ENCODE data around the gene TXNL4B.
A peak's percentile ranks its signal among the peaks of the same experiment; 100 is the strongest.
"Not testable (repeated sequence)": the region's sequence is repeated elsewhere in the genome, so short reads cannot be mapped to it uniquely, and the experiment has no call there.

TXNL4B gene

GRCh38 chr16:72073560-72074230 is 19.7 kb downstream of the TXNL4B start:
- DNase-seq (ENCODE audit: low spot score): no peak

DNA sequence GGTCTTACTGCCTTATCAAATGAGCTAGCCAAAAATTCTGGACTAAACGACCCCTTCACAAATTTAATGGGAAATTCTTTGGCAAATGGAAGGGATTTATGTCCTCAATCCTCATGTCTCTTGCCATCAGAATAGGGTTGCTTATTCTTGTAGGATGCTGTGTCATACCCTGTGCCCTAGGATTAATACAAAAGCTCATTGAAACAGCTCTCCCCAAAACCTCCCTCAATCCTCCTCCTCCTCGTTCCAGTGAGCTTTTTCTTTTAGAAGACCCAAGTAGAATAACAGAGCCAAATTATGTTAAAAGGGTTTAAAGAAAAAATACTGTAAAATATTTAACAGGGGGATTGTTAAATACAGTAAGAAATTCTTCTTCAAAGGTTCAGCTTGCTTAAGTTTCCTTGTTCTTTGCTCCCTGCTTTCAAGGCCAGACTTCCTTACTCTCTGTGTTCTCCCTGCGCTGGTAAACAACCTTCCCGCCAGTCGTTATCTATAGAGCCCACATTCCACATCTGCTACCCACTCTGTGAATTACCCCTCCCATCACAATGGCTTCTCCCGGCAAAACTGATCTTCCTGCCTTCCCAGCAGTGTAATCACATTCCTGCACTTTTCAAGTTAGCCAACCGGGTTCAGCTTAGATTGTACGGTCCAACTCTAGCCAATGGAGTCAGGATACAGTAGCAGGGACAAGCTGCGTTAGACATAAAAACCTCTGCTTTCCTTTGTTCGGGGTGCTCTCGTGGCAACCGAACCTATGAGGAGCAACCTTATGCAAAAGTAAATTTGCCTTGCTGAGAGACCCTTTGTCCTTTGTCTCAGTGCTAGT is 20.7 kb downstream of the TXNL4B start:
- DNase-seq (ENCODE audit: low spot score): no peak

DNA sequence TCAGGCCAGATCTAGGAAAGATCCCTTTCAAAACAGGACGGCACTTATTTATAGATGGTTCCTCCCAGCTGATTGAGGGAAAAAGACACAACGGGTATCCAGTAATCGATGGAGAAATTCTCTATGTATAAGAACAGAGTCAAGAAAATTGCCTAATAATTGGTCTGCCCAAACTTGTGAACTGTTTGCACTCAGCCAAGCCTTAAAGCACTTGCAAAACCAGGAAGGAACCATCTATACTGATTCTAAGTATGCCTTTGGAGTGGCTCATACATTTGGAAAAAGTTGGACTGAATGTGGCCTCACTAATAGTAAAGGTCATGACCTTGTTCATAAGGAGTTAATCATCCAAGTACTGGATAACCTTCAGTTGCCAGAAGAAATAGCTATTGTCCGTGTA is 24.5 kb downstream of the TXNL4B start:
- DNase-seq (ENCODE audit: low spot score): no peak

DNA sequence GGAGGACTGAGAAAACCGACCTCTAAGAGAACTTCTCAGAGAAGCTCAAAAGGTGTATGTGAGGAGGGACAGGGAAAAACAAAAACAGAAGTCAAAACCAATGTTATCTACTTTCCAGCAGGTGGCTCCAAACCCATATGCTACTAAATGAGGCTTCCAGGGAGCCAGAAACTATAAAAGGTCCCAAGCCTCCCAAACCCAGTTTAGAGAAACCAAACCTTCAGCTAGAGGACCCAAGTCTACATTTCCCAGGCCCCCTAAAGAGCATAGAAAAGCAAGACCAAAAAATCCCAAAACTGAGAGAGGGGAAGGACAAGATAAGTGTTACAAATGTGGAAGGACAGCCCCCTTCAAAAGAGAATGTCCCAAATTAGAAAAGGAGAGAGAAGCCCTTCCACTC is 26.7 kb downstream of the TXNL4B start:
- DNase-seq (ENCODE audit: low spot score): peak; percentile 49

DNA sequence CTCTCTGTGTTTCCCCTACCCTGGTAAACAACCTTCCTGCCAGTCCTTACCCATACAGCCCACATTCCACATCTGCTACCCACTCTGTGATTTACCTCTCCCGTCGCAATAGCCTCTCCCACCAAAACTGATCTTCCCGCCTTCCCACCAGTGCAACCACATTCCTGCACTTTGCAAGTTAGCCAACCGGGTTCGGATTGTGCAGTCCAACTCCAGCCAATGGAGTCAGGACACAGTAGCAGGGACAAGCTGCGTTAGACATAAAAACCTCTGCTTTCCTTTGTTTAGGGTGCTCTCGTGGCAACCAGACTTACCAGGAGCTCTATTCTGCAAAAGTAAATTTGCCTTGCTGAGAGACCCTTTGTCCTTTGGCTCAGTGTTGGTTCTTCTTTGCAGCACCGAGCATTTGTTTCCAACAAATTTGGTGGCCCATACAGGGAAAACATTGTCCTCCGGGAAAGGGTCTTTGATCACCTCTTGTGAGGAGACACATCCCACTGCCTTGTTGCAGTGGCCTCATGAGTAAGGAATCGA is 29.0 kb downstream of the TXNL4B start:
- no peak for DNase-seq (ENCODE audit: low spot score)

GRCh38 chr16:72061564-72061963 is 31.9 kb downstream of the TXNL4B start:
- no peak for DNase-seq (ENCODE audit: low spot score)

- no peak for DNase-seq (ENCODE audit: low spot score)
These were observed 33.0 kb downstream of the TXNL4B start for GRCh38 chr16:72060405-72060804.

DNA sequence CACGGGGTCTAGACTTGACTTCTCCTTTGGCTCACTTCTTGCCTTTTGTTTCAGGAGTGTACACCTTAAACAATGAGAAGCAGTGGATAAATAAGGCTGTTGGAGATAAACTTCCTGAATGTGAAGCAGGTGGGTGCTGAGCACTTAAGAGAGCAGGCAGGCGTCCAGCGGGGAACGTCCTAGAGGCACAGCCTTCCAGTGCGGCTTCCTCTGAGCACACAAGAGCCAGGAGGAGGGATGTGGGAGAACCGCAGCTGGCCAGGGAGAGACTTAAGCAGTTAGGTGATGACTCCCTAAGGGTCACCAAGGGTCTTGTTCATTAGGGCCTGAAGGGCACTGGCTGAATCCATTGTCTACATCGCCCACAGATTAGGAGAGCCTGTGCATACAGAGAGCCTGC is 34.4 kb downstream of the TXNL4B start:
- DNase-seq (ENCODE audit: low spot score): not testable (repeated sequence)

- DNase-seq (ENCODE audit: low spot score): not testable (repeated sequence)
These were observed 36.1 kb downstream of the TXNL4B start for GRCh38 chr16:72057313-72057712.

DNA sequence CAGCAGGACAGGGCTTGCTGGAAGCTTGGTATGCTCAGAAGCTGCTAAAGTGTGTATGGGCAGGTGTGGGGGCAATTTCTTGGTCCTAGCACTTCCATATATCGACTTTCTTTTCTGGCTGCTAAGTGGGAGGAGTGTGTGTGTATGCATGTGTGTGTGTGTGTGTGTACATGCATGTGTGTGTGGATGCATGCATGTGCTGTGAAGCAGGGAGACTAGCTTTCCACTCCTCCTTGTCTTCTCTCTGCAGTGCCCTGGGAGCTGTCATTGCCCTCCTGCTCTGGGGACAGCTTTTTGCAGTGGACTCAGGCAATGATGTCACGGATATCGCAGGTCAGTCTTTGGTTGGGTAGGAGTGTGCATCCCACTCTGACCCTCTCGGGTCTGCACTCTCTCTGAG is 37.5 kb downstream of the TXNL4B start:
- no peak for DNase-seq (ENCODE audit: low spot score)

- DNase-seq (ENCODE audit: low spot score): not testable (repeated sequence)
These were observed 39.1 kb downstream of the TXNL4B start, which contains the start of gene HP for GRCh38 chr16:72054254-72054847. HP (plus strand) TSS chr16:72054505; CDS start chr16:72054653, 148 bp downstream.

DNA sequence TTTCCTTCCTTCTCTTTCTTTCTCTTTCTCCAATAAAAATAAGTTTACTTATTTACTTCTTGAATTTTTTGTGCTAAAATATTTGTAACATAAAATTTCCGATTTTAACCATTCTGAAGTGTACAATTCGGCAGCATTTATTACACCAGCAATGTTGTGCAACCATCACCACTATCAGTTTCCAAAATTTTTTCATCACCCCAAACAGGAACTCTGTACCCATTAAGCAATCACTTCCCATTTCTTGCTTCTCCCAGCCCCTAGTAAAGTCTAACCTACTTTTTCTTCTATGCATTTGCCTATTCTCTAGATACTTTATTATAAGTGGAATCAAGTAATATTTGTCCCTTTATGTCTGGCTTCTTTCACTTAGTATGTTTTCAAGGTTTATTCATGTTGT is 41.6 kb downstream of the TXNL4B start:
- DNase-seq (ENCODE audit: low spot score): no peak

GRCh38 chr16:72050769-72051464 is 42.5 kb downstream of the TXNL4B start:
- DNase-seq (ENCODE audit: low spot score): peak; percentile 43

GRCh38 chr16:72049110-72049509 is 44.3 kb downstream of the TXNL4B start:
- DNase-seq (ENCODE audit: low spot score): no peak

DNA sequence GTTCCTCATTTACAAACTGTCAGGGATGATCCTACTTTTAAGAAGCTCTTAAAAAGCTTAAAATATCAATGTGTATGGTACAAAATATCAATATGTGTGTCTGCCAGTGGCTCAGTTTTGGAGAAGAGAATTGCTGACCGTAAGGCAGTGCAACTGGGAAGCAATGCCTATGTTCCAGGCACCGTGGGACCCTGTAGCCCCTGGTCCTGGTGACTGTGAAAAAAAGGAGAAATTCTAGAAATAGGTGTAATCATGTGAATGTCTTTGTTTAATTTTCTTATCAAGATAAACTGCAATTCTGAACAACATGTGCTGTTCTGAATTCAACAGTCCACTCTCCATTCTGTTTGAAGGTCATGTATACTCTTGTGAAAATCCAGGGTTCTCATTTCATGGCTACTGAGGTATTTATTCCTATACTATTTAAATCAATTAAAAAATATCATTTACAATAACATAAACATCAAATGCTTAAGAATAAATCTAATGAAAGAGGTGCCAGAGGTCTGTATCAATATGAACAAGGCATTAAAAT is 48.5 kb downstream of the TXNL4B start:
- DNase-seq (ENCODE audit: low spot score): no peak

DNA sequence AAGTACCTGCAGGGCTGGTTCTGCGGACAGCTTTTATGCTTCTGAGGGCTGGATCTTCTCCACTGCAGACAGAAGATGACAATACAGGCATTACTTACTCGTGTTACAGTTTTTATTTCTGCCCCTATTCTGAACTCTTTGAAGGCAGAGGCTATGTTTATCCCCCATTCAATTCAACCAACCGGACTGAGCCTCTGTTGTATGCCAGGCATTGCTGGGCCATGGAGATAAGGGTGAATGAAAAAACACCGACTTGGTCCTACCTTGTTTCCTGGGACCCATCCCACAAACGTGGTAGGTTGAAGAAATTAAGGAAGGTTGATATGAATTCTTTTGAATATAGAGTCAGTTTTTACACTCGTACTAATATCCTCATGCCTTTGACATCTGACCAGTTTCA is 49.1 kb downstream of the TXNL4B start:
- DNase-seq (ENCODE audit: low spot score): no peak

- DNase-seq (ENCODE audit: low spot score): no peak
These were observed 49.9 kb downstream of the TXNL4B start for GRCh38 chr16:72043539-72043938.

GRCh38 chr16:72043058-72043457 is 50.4 kb downstream of the TXNL4B start:
- no peak for DNase-seq (ENCODE audit: low spot score)

GRCh38 chr16:72042157-72042660 is 51.2 kb downstream of the TXNL4B start:
- no peak for DNase-seq (ENCODE audit: low spot score)

GRCh38 chr16:72036098-72036497 is 57.3 kb downstream of the TXNL4B start:
- DNase-seq (ENCODE audit: low spot score): no peak

Data from GM03348 (cell line).